Endothelial cell of umbilical vein (primary cell): ENCODE data around the gene ANKRD28. TPM values are rescaled to one million over a fixed set of nuclear protein-coding genes. Genes with fewer than 3 reads are reported as not detected.

ENCODE experiments used
- BruUV-seq: library from RNA; stranded (reverse); fragments of 400-500 nt; replicated peaks from 2 replicates; lab custom pipeline; 2021; lab: Mats Ljungman, UMichigan
- CTCF ChIA-PET: fragments of 300-600, 350-600 bp; sonication (Branson Sonifier 250); formaldehyde crosslinking; loops from one replicate; lab custom pipeline; 2021; ENCODE audit warnings: antibody characterized with exemption, inconsistent platforms; lab: Charles Lee
- POLR2A ChIA-PET: fragments of 300-600, 350-600 bp; sonication (Branson Sonifier 250); formaldehyde crosslinking; loops from one replicate; lab custom pipeline; 2021; ENCODE audit warnings: antibody characterized with exemption, inconsistent platforms; lab: Charles Lee
- DNase-seq: peaks from one replicate; pipeline ENCODE4 v3.0.0-alpha.2; 2011; ENCODE audit warnings: low read depth, low spot score
- FAIRE-seq: peaks from 2 replicates; lab custom pipeline; 2011; peaks lifted over from hg19 to GRCh38; lab: Jason Lieb, UNC
- H2AFZ ChIP-seq: 2 replicates; pipeline ENCODE4 v1.6.0; 2012; ENCODE audit warnings: low read depth, low read length, control low read depth, inconsistent platforms
- H3K27ac ChIP-seq: 2 replicates; pipeline ENCODE4 v1.5.1; 2011; ENCODE audit warnings: low read depth, mild to moderate bottlenecking, control low read depth, low read length, moderate library complexity; ENCODE audit not compliant: insufficient read depth
- H3K27me3 ChIP-seq, 2 experiments: 2 replicates each; pipeline versions ENCODE4 v1.6.0 to v1.6.1; 2011; ENCODE audit warnings: low read length in 2 of 2, mixed read lengths in 1 of 2; ENCODE audit not compliant: control insufficient read depth in 2 of 2, insufficient read depth in 2 of 2
- H3K36me3 ChIP-seq, 2 experiments: 2 replicates in 1 of 2; 3 replicates in 1 of 2; pipeline ENCODE4 v1.5.1; 2011; ENCODE audit warnings: low read length in 2 of 2, mild to moderate bottlenecking in 1 of 2, moderate library complexity in 1 of 2; ENCODE audit not compliant: control insufficient read depth in 2 of 2, insufficient read depth in 2 of 2; ENCODE audit errors: extremely low read depth in 1 of 2
- H3K4me1 ChIP-seq: 3 replicates; pipeline ENCODE4 v1.5.1; 2011; ENCODE audit warnings: mild to moderate bottlenecking, low read length; ENCODE audit not compliant: control insufficient read depth, insufficient read depth; ENCODE audit errors: extremely low read depth
- H3K4me2 ChIP-seq: 2 replicates; pipeline ENCODE4 v1.6.1; 2011; ENCODE audit warnings: low read length, control low read depth, mixed read lengths; ENCODE audit not compliant: insufficient read depth
- H3K4me3 ChIP-seq, 3 experiments: fragments of 200-600 bp in 1 of 3; sonication (generic), shearing (Covaris generic) in 1 of 3; replicated peaks in 1 of 3; 2 replicates each; pipeline ENCODE4 v1.5.1; 2011 to 2016; ENCODE audit warnings: control low read depth in 3 of 3, low read length in 3 of 3, mild to moderate bottlenecking in 2 of 3, inconsistent platforms in 1 of 3, low read depth in 1 of 3, moderate library complexity in 1 of 3; ENCODE audit not compliant: insufficient read depth in 1 of 3
- H3K79me2 ChIP-seq: 2 replicates; pipeline ENCODE4 v1.6.0; 2012; ENCODE audit warnings: low read length, inconsistent platforms; ENCODE audit not compliant: control insufficient read depth, insufficient read depth
- H3K9ac ChIP-seq: replicated peaks from 2 replicates; pipeline ENCODE3; 2011; ENCODE audit warnings: low read length, control low read depth; ENCODE audit not compliant: insufficient read depth; ENCODE audit errors: extremely low read depth
- H3K9me1 ChIP-seq: replicated peaks from 3 replicates; pipeline ENCODE4 v1.6.0; 2011; ENCODE audit warnings: mild to moderate bottlenecking, low read length; ENCODE audit not compliant: control insufficient read depth, insufficient read depth; ENCODE audit errors: extremely low read depth
- H3K9me3 ChIP-seq: replicated peaks from 2 replicates; pipeline ENCODE4 v1.5.1; 2012; ENCODE audit warnings: low read length, inconsistent platforms; ENCODE audit not compliant: control insufficient read depth, insufficient read depth
- H4K20me1 ChIP-seq: replicated peaks from 2 replicates; pipeline ENCODE3; 2011; ENCODE audit warnings: mild to moderate bottlenecking, low read length; ENCODE audit not compliant: control insufficient read depth, insufficient read depth; ENCODE audit errors: extremely low read depth
- EZH2 ChIP-seq: IDR thresholded peaks from 2 replicates; pipeline ENCODE4 v1.6.1; 2012; ENCODE audit warnings: borderline replicate concordance, low read depth, mild to moderate bottlenecking, moderate library complexity, low read length, inconsistent platforms; ENCODE audit not compliant: severe bottlenecking
- FOS ChIP-seq: IDR thresholded peaks from 2 replicates; pipeline ENCODE4 v1.6.1; 2011; ENCODE audit warnings: mild to moderate bottlenecking, low read length, moderate library complexity, borderline replicate concordance; ENCODE audit not compliant: insufficient read depth
- GATA2 ChIP-seq: IDR thresholded peaks from 2 replicates; pipeline ENCODE4 v1.7.0; 2011; ENCODE audit warnings: low read depth, mild to moderate bottlenecking, moderate library complexity, mixed read lengths, low read length; ENCODE audit not compliant: insufficient read length, insufficient read depth
- JUN ChIP-seq: IDR thresholded peaks from 2 replicates; pipeline ENCODE4 v1.6.1; 2011; ENCODE audit warnings: borderline replicate concordance, low read depth; ENCODE audit not compliant: insufficient read length, insufficient read depth
- MAX ChIP-seq: IDR thresholded peaks from 2 replicates; pipeline ENCODE4 v1.6.1; 2011; ENCODE audit not compliant: insufficient read depth, insufficient read length
- MYC ChIP-seq: IDR thresholded peaks from one replicate; pipeline ENCODE4 v1.6.1; 2011; ENCODE audit warnings: mild to moderate bottlenecking, low read depth, low read length
- POLR2A ChIP-seq: IDR thresholded peaks from 2 replicates; pipeline ENCODE4 v1.6.1; 2012; ENCODE audit warnings: low read depth, mild to moderate bottlenecking, control low read depth, low read length
- POLR2AphosphoS5 ChIP-seq: IDR thresholded peaks from 2 replicates; pipeline ENCODE4 v1.6.1; 2012; ENCODE audit warnings: low read depth, mild to moderate bottlenecking, control low read depth, low read length, moderate library complexity; ENCODE audit not compliant: insufficient read depth
- dilution Hi-C: fragments of 300-500 bp; cut with MboI; formaldehyde crosslinking; loops from one replicate; pipeline ENCODE4 v1.15.0; 2019; ENCODE audit warnings: low sequenced_read_pairs; ENCODE audit not compliant: extremely low pct_ligation_motif_present
- intact Hi-C: fragments of 100-400 bp; cut with micrococcal nuclease; formaldehyde crosslinking; loops from one replicate; pipeline ENCODE4 v1.10.0; 2022
- polyA plus RNA-seq, 4 experiments: library from polyadenylated mRNA; depleted of rRNA in 3 of 4; stranded (reverse) in 3 of 4; unstranded in 1 of 4; fragments of >200 nt; gene quantifications; 2 replicates each; pipeline versions ENCODE4 v1.2.1 to v1.2.3, GENCODE V29; 2011 to 2012; ENCODE audit warnings: missing spikeins in 1 of 4
- total RNA-seq: library from RNA; stranded (reverse); gene quantifications from 2 replicates; pipeline ENCODE4 v1.2.3, GENCODE V29; 2021
- TF ChIP-seq, protein P1 (sequence below), 2 donors: IDR thresholded peaks; 1 replicate in 1 of 2; 2 replicates in 1 of 2; pipeline ENCODE4 v1.5.1; 2011; ENCODE audit warnings: low read length in 2 of 2, mild to moderate bottlenecking in 2 of 2, moderate library complexity in 2 of 2, control low read depth in 1 of 2, inconsistent platforms in 1 of 2, low read depth in 1 of 2; ENCODE audit not compliant: insufficient read depth in 1 of 2; ENCODE audit errors: extremely low read depth in 1 of 2

ANKRD28 gene
- total and polyA plus RNA-seq, 2 donors (not counting 3 experiments of a cell fraction or from before 2014, with no cell fraction given): 36.7 to 97.3 TPM

DNA sequence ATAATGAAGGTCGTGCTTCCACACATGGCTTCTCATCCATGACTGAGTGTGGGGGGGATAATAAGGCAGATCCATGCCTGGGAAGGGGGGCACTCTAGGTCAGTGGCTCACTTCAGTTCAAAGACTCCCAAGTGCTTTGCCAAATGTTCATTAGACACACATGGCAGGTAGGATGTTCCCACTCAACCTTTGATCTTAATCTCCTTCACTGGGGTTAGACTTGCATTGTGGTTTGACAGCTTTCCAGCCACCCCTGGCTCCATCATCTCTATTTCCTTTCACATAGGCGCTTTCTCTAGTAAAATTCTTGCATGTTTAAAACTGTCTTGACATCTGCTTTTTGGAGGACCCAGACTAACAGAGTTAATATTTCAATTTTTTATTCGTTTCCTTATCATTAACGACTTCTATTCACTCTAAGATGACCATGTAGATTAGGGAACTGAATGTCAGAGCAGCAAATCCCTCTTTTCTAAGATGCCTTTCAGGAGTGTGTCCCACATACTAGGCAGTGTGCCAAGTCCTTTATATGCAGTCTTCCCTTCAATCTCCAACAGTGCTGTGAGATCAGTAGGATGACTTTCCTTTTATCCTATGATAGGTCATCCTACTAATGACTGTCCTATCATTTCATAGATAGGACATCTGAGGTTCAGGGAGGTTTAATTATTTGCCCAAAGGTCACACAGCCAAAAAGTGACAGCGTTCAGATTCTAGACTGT lies 138.4 kb downstream of the ANKRD28 start:
- no peak for FAIRE-seq

GRCh38 chr3:15657016-15657415 lies 140.8 kb downstream of the ANKRD28 start:
- no peak for DNase-seq
- H3K27ac ChIP-seq: no peak overlapping the region
- no peaks in the 10 kb centered on the region for H3K9me1 ChIP-seq
- FAIRE-seq: no peak
- H3K4me2 ChIP-seq: no peak overlapping the region
- dilution Hi-C loops: no loop called here
- no TSS peak for BruUV-seq
- ChIA-PET POLR2A (no interaction called here), CTCF (interaction anchor here (1.1 kb wide), 1 partner anchor 93 kb away, joined by 3 read pairs; no protein-coding TSS in a partner anchor)
- no peaks in the 10 kb centered on the region for H4K20me1 ChIP-seq
- no peak overlapping the region for H2AFZ ChIP-seq
- no peaks in the 10 kb centered on the region for H3K9me3 ChIP-seq
- no peaks in the 10 kb centered on the region for H3K36me3 ChIP-seq
- no peak overlapping the region for H3K4me3 ChIP-seq
- no peaks in the 10 kb centered on the region for H3K27me3 ChIP-seq
- intact Hi-C loops: no loop called here
- no peaks in the 10 kb centered on the region for H3K4me1 ChIP-seq
- H3K79me2 ChIP-seq: no peaks in the 10 kb centered on the region
- no peak for TF ChIP-seq GATA2
- TF ChIP-seq FOS: no peak
- no peak for TF ChIP-seq POLR2A
- TF ChIP-seq, protein P1, sequence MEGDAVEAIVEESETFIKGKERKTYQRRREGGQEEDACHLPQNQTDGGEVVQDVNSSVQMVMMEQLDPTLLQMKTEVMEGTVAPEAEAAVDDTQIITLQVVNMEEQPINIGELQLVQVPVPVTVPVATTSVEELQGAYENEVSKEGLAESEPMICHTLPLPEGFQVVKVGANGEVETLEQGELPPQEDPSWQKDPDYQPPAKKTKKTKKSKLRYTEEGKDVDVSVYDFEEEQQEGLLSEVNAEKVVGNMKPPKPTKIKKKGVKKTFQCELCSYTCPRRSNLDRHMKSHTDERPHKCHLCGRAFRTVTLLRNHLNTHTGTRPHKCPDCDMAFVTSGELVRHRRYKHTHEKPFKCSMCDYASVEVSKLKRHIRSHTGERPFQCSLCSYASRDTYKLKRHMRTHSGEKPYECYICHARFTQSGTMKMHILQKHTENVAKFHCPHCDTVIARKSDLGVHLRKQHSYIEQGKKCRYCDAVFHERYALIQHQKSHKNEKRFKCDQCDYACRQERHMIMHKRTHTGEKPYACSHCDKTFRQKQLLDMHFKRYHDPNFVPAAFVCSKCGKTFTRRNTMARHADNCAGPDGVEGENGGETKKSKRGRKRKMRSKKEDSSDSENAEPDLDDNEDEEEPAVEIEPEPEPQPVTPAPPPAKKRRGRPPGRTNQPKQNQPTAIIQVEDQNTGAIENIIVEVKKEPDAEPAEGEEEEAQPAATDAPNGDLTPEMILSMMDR (IDR thresholded peaks at IDR 0.05; ENCODE audit: extremely low read depth in 1 of 2, insufficient read depth in 1 of 2, low read depth in 1 of 2, low read length in 2 of 2): no peak
- TF ChIP-seq MAX: no peak
- TF ChIP-seq POLR2AphosphoS5: no peak
- TF ChIP-seq JUN: no peak
- TF ChIP-seq MYC: no peak
- no peak for TF ChIP-seq EZH2
- no peak overlapping the region for H3K9ac ChIP-seq

More for the DNA sequence above, 138.4 kb downstream of the ANKRD28 start:
- Histone ChIP-seq H3K9me1 (no peaks in the 10 kb centered on the region), H3K4me2 (no peak overlapping the region), H3K36me3 (no peaks in the 10 kb centered on the region), H3K4me1 (no peaks in the 10 kb centered on the region), H2AFZ (no peak overlapping the region), H4K20me1 (no peaks in the 10 kb centered on the region), H3K4me3 (no peak overlapping the region), H3K27ac (no peak overlapping the region), H3K27me3 (no peaks in the 10 kb centered on the region), H3K9me3 (no peaks in the 10 kb centered on the region), H3K9ac (no peak overlapping the region), H3K79me2 (no peaks in the 10 kb centered on the region)
- CTCF ChIA-PET: no interaction called here
- intact Hi-C loops (no loop called here), dilution Hi-C loops (no loop called here)
- no peak for DNase-seq
- TF ChIP-seq MAX (no peak), JUN (no peak), MYC (no peak), GATA2 (no peak), POLR2AphosphoS5 (no peak), FOS (no peak), EZH2 (no peak)
- no TSS peak for BruUV-seq
- POLR2A ChIA-PET: no interaction called here
